Trophoblast cell (in vitro differentiated cells and primary cell): Measurements from ENCODE around the gene PLRG1.

Experiments used
- DNase-seq, 2 donors: peaks; one replicate each; pipeline ENCODE4 v3.0.0-alpha.2; 2016
- H2AFZ ChIP-seq: 2 replicates; pipeline ENCODE4 v1.6.1; 2013; ENCODE audit warnings: low read length, moderate library complexity, mild to moderate bottlenecking; ENCODE audit not compliant: insufficient read depth, poor library complexity
- H2AK5ac ChIP-seq: 2 replicates; pipeline ENCODE4 v1.6.1; 2013; ENCODE audit warnings: mild to moderate bottlenecking, low read length
- H2BK120ac ChIP-seq: 2 replicates; pipeline ENCODE4 v1.6.1; 2013; ENCODE audit warnings: low read length, mild to moderate bottlenecking, moderate library complexity; ENCODE audit not compliant: insufficient read depth, poor library complexity
- H2BK12ac ChIP-seq: 2 replicates; pipeline ENCODE4 v1.6.1; 2013; ENCODE audit warnings: mild to moderate bottlenecking, low read length, moderate library complexity
- H2BK5ac ChIP-seq: 2 replicates; pipeline ENCODE4 v1.6.1; 2013; ENCODE audit warnings: low read length, low read depth, moderate library complexity, mild to moderate bottlenecking; ENCODE audit not compliant: poor library complexity
- H3K14ac ChIP-seq: 2 replicates; pipeline ENCODE4 v1.6.1; 2013; ENCODE audit warnings: mild to moderate bottlenecking, low read length
- H3K18ac ChIP-seq: 2 replicates; pipeline ENCODE4 v1.6.1; 2013; ENCODE audit warnings: mild to moderate bottlenecking, low read length
- H3K23ac ChIP-seq: 2 replicates; pipeline ENCODE4 v1.6.1; 2013; ENCODE audit warnings: low read length
- H3K27ac ChIP-seq: 2 replicates; pipeline ENCODE4 v1.5.1; 2013; ENCODE audit warnings: low read depth, mild to moderate bottlenecking, inconsistent platforms, low read length, moderate library complexity
- H3K27me3 ChIP-seq: 2 replicates; pipeline ENCODE4 v1.6.1; 2013; ENCODE audit warnings: inconsistent platforms, mild to moderate bottlenecking, low read length, moderate library complexity; ENCODE audit not compliant: insufficient read depth
- H3K36me3 ChIP-seq, 2 experiments: 1 replicate in 1 of 2; 2 replicates in 1 of 2; pipeline ENCODE4 v1.6.1; 2013; ENCODE audit warnings: low read length in 2 of 2, mild to moderate bottlenecking in 2 of 2, moderate library complexity in 1 of 2; ENCODE audit not compliant: insufficient read depth in 2 of 2, control insufficient read depth in 1 of 2
- H3K4ac ChIP-seq: 2 replicates; pipeline ENCODE4 v1.6.1; 2013; ENCODE audit warnings: low read depth, mild to moderate bottlenecking, low read length, moderate library complexity
- H3K4me1 ChIP-seq, 2 experiments: 1 replicate in 1 of 2; 2 replicates in 1 of 2; pipeline ENCODE4 v1.6.1; 2013; ENCODE audit warnings: low read length in 2 of 2, mild to moderate bottlenecking in 2 of 2, moderate library complexity in 1 of 2; ENCODE audit not compliant: insufficient read depth in 2 of 2, control insufficient read depth in 1 of 2
- H3K4me2 ChIP-seq: 2 replicates; pipeline ENCODE4 v1.6.1; 2013; ENCODE audit warnings: inconsistent platforms, mild to moderate bottlenecking, low read length, moderate library complexity
- H3K4me3 ChIP-seq: 2 replicates; pipeline ENCODE4 v1.5.1; 2013; ENCODE audit warnings: mild to moderate bottlenecking, low read depth, low read length, inconsistent platforms
- H3K79me1 ChIP-seq: one replicate; pipeline ENCODE4 v1.6.1; 2013; ENCODE audit warnings: low read length
- H3K79me2 ChIP-seq: 2 replicates; pipeline ENCODE4 v1.6.1; 2013; ENCODE audit warnings: low read length, mild to moderate bottlenecking; ENCODE audit not compliant: control insufficient read depth, insufficient read depth, poor library complexity
- H3K9ac ChIP-seq: 2 replicates; pipeline ENCODE4 v1.6.1; 2013; ENCODE audit warnings: mild to moderate bottlenecking, low read length
- H3K9me3 ChIP-seq: 2 replicates; pipeline ENCODE4 v1.6.1; 2013; ENCODE audit warnings: low read depth, mild to moderate bottlenecking, control low read depth, inconsistent platforms, low read length; ENCODE audit not compliant: insufficient read depth
- H4K12ac ChIP-seq: 2 replicates; pipeline ENCODE4 v1.6.1; 2013; ENCODE audit warnings: low read depth, mild to moderate bottlenecking, low read length, moderate library complexity
- H4K8ac ChIP-seq: 2 replicates; pipeline ENCODE4 v1.6.1; 2013; ENCODE audit warnings: low read depth, mild to moderate bottlenecking, low read length, moderate library complexity
- H4K91ac ChIP-seq: one replicate; pipeline ENCODE4 v1.6.1; 2013; ENCODE audit warnings: low read depth, mild to moderate bottlenecking, low read length, moderate library complexity
- WGBS: extraction: QIAGEN DNeasy Blood & Tissue Kit; methylation state at CpG from one replicate; pipeline ENCODE4 v1.1.7; 2013; ENCODE audit warnings: missing lambda C conversion rate; ENCODE audit not compliant: insufficient read length, insufficient coverage; ENCODE audit errors: extremely low coverage; 5-methylcytosine and 5-hydroxymethylcytosine counted together

PLRG1 gene

DNA sequence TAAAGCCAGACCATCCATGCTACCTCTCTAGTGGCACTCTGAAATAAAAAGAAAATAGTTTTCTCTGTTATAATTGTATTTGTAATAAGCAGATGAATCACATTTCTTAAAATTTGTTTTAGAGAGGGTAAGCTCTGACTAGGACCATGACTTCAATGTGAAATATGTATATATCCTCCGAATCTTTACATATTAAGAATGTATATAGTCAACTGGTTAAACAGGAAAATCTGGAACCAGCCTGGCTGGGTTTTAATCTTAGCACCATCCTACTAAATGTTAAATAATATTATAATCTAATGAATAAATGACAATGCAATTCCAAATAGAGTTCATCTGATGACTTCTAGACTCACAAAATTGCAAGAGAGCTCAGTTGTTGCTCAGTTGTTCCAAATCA is 14.1 kb upstream of the PLRG1 start:
- Histone ChIP-seq H3K36me3 (no peaks in the 10 kb centered on the region), H3K23ac (no peak overlapping the region), H3K4ac (no peak overlapping the region), H4K8ac (no peak overlapping the region), H4K91ac (no peak overlapping the region), H3K27me3 (no peaks in the 10 kb centered on the region), H3K27ac (no peak overlapping the region), H3K4me1 (no peaks in the 10 kb centered on the region), H3K4me2 (no peak overlapping the region), H2AK5ac (no peak overlapping the region), H3K9me3 (no peaks in the 10 kb centered on the region), H3K18ac (no peak overlapping the region), H3K79me2 (no peaks in the 10 kb centered on the region), H2BK12ac (no peak overlapping the region), H3K4me3 (no peak overlapping the region), H2AFZ (no peak overlapping the region), H3K79me1 (no peaks in the 10 kb centered on the region), H4K12ac (no peak overlapping the region), H2BK120ac (no peak overlapping the region), H3K14ac (no peak overlapping the region), H2BK5ac (no peak overlapping the region), H3K9ac (no peak overlapping the region)
- DNase-seq: peak in 1 of 2 donors; percentile 62
- WGBS: no CpG with 5 or more reads among the region's 1 CpG

GRCh38 chr4:154562697-154563254 is 12.6 kb upstream of the PLRG1 start, which contains the start of gene FGB:
TSS of gene FGB (plus strand) at chr4:154563011. CDS start at chr4:154563019, 8 bp downstream.
- H3K23ac ChIP-seq: no peak within 1 kb of the TSS
- no peak within 1 kb of the TSS for H3K18ac ChIP-seq
- H3K4me3 ChIP-seq: no peak within 1 kb of the TSS
- no peak within 1 kb of the TSS for H3K4ac ChIP-seq
- H3K9ac ChIP-seq: no peak within 1 kb of the TSS
- H2AFZ ChIP-seq: no peak within 1 kb of the TSS
- H3K14ac ChIP-seq: no peak within 1 kb of the TSS
- H4K12ac ChIP-seq: no peak within 1 kb of the TSS
- H2BK5ac ChIP-seq: no peak within 1 kb of the TSS
- H3K9me3 ChIP-seq: no peaks in the 10 kb centered on the region
- H2AK5ac ChIP-seq: no peak within 1 kb of the TSS
- H4K8ac ChIP-seq: no peak within 1 kb of the TSS
- no peaks in the 10 kb centered on the region for H3K4me1 ChIP-seq
- no peak within 1 kb of the TSS for H2BK12ac ChIP-seq
- no peaks in the 10 kb centered on the region for H3K36me3 ChIP-seq
- no CpG with 5 or more reads among the region's 2 CpGs for WGBS
- no peak within 1 kb of the TSS for H3K27ac ChIP-seq
- H3K79me1 ChIP-seq: no peaks in the 10 kb centered on the region
- no peaks in the 10 kb centered on the region for H3K79me2 ChIP-seq
- no peak within 1 kb of the TSS for H4K91ac ChIP-seq
- H3K4me2 ChIP-seq: no peak within 1 kb of the TSS
- no peak within 1 kb of the TSS for H2BK120ac ChIP-seq
- H3K27me3 ChIP-seq: no peaks in the 10 kb centered on the region
- no peak for DNase-seq

DNA sequence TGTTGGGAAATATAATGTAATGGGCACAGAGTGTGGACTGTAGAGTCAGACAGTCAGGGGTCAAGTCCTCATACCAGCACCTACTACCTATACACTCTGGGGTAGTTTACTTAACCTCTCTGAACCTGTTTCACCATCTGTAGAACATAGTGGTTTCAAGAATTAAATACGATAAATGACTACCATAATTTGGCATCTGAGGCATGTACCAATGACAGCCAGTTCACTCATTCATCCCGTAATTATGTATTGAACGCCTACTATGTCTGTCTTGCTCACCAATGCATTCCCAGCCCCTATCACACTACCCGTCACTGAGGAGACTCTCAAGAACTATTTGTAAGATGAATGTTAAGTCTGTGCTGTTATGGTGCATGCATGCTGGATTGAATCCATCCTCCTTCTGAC is 10.6 kb upstream of the PLRG1 start:
- Histone ChIP-seq H4K12ac (no peak overlapping the region), H2BK12ac (no peak overlapping the region), H2BK5ac (no peak overlapping the region), H2AK5ac (no peak overlapping the region), H3K4me2 (no peak overlapping the region), H3K18ac (no peak overlapping the region), H3K4ac (no peak overlapping the region), H3K36me3 (no peaks in the 10 kb centered on the region), H3K9ac (no peak overlapping the region), H3K4me3 (no peak overlapping the region), H3K9me3 (no peaks in the 10 kb centered on the region), H3K4me1 (no peaks in the 10 kb centered on the region), H4K8ac (no peak overlapping the region), H4K91ac (no peak overlapping the region), H2BK120ac (no peak overlapping the region), H2AFZ (no peak overlapping the region), H3K79me1 (no peaks in the 10 kb centered on the region), H3K27me3 (no peaks in the 10 kb centered on the region), H3K27ac (no peak overlapping the region), H3K14ac (no peak overlapping the region), H3K23ac (no peak overlapping the region), H3K79me2 (no peaks in the 10 kb centered on the region)
- DNase-seq: peak; percentile 87 to 94
- WGBS: no CpG with 5 or more reads among the region's 4 CpGs

- no peaks in the 10 kb centered on the region for H3K9me3 ChIP-seq
- no peak overlapping the region for H3K23ac ChIP-seq
- H2BK120ac ChIP-seq: no peak overlapping the region
- no peak overlapping the region for H3K9ac ChIP-seq
- H3K4ac ChIP-seq: no peak overlapping the region
- no peak overlapping the region for H2BK12ac ChIP-seq
- H2BK5ac ChIP-seq: no peak overlapping the region
- H3K4me1 ChIP-seq: no peaks in the 10 kb centered on the region
- H3K36me3 ChIP-seq: no peaks in the 10 kb centered on the region
- H4K91ac ChIP-seq: no peak overlapping the region
- H3K79me2 ChIP-seq: no peaks in the 10 kb centered on the region
- H3K79me1 ChIP-seq: no peaks in the 10 kb centered on the region
- no peak overlapping the region for H3K4me3 ChIP-seq
- H4K12ac ChIP-seq: no peak overlapping the region
- no peak overlapping the region for H4K8ac ChIP-seq
- H2AFZ ChIP-seq: no peak overlapping the region
- peak in 1 of 2 donors; percentile 83 for DNase-seq
- no peaks in the 10 kb centered on the region for H3K27me3 ChIP-seq
- no peak overlapping the region for H3K4me2 ChIP-seq
- WGBS: no CpG with 5 or more reads among the region's 1 CpG
- H3K27ac ChIP-seq: no peak overlapping the region
- H2AK5ac ChIP-seq: no peak overlapping the region
- H3K14ac ChIP-seq: no peak overlapping the region
- no peak overlapping the region for H3K18ac ChIP-seq
Observed at GRCh38 chr4:154560419-154560801, 10.2 kb upstream of the PLRG1 start.
